Body of pancreas (tissue), 4 donors: Measurements from ENCODE around the gene GLRA2.

ENCODE experiments used
- POLR2A ChIP-seq, 3 donors: fragments of 450-650 bp; IDR thresholded peaks; one replicate each; pipeline ENCODE4 v1.6.1; 2016; ENCODE audit warnings: antibody characterized with exemption in 3 of 3, mild to moderate bottlenecking in 2 of 3
- TF ChIP-seq, protein P1 (sequence below), 7 experiments: fragments of 450-650 bp in 4 of 7; fragments of 200-600 bp in 3 of 7; sonication (generic) in 3 of 7; IDR thresholded peaks; one replicate each; pipeline ENCODE4 v1.5.1; 2016 to 2019; ENCODE audit warnings: antibody characterized with exemption in 7 of 7

DNA sequence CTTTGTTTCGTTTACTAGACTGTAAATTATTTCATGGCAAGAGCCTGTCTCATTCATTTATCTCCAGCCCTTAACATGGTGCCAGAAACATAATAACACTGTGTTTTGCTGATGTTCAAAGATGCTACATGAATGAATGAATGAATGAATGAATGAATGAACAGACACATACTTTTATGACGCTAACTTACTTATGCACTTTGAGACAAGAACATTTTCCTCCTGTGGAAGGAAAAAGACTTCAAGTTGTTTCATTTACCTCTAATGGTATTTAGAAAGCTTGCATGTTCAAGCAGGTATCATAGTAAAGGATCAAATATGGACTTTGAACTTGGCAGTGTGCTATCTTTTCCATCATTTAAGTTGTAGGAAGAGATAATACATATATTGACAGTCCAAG lies 131.6 kb downstream of the GLRA2 start:
- TF ChIP-seq POLR2A (IDR thresholded peaks at IDR 0.05) = no peak
- TF ChIP-seq, protein P1, sequence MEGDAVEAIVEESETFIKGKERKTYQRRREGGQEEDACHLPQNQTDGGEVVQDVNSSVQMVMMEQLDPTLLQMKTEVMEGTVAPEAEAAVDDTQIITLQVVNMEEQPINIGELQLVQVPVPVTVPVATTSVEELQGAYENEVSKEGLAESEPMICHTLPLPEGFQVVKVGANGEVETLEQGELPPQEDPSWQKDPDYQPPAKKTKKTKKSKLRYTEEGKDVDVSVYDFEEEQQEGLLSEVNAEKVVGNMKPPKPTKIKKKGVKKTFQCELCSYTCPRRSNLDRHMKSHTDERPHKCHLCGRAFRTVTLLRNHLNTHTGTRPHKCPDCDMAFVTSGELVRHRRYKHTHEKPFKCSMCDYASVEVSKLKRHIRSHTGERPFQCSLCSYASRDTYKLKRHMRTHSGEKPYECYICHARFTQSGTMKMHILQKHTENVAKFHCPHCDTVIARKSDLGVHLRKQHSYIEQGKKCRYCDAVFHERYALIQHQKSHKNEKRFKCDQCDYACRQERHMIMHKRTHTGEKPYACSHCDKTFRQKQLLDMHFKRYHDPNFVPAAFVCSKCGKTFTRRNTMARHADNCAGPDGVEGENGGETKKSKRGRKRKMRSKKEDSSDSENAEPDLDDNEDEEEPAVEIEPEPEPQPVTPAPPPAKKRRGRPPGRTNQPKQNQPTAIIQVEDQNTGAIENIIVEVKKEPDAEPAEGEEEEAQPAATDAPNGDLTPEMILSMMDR (IDR thresholded peaks at IDR 0.05) = no peak
